GM12891 (cell line): ENCODE measurements around the gene SRSF3.
"Not testable (repeated sequence)": the region's sequence is repeated elsewhere in the genome, so short reads cannot be mapped to it uniquely, and the experiment has no call there.

ENCODE experiments used
- DNase-seq: peaks from one replicate; pipeline ENCODE4 v3.0.0; 2011; ENCODE audit warnings: low spot score; ENCODE audit not compliant: insufficient read length
- FAIRE-seq: peaks from 2 replicates; lab custom pipeline; 2011; peaks lifted over from hg19 to GRCh38; lab: Jason Lieb, UNC
- PAX5 ChIP-seq: IDR thresholded peaks from 2 replicates; pipeline ENCODE4 v1.6.1; 2011; ENCODE audit warnings: low read length, moderate library complexity, mild to moderate bottlenecking; ENCODE audit not compliant: insufficient read depth, severe bottlenecking
- POLR2A ChIP-seq: IDR thresholded peaks from 2 replicates; pipeline ENCODE4 v1.6.1; 2011; ENCODE audit warnings: low read depth, low read length, control low read depth
- POLR2AphosphoS5 ChIP-seq: IDR thresholded peaks from 2 replicates; pipeline ENCODE4 v1.6.1; 2011; ENCODE audit warnings: low read depth, low read length, control low read depth
- POU2F2 ChIP-seq: IDR thresholded peaks from 2 replicates; pipeline ENCODE4 v1.6.1; 2011; ENCODE audit warnings: low read depth, mild to moderate bottlenecking, control low read depth, low read length, moderate library complexity
- SPI1 ChIP-seq: IDR thresholded peaks from 2 replicates; pipeline ENCODE4 v1.6.1; 2011; ENCODE audit warnings: low read depth, low read length, control low read depth
- TAF1 ChIP-seq: IDR thresholded peaks from 2 replicates; pipeline ENCODE4 v1.6.1; 2011; ENCODE audit warnings: low read depth, low read length, control low read depth

The SRSF3 gene

GRCh38 chr6:36603222-36604089 lies 9.3 kb downstream of the SRSF3 start:
- no peak for DNase-seq
- FAIRE-seq = no peak
- TF ChIP-seq TAF1 (no peak), POLR2A (peak; percentile 26; the same call in 1 of the 2 replicates)

GRCh38 chr6:36604090-36605060 lies 10.2 kb downstream of the SRSF3 start:
- peak; percentile 92 for TF ChIP-seq POLR2AphosphoS5
- no peak for TF ChIP-seq PAX5
- peak; percentile 86 for TF ChIP-seq POLR2A
- no peak for TF ChIP-seq SPI1
- TF ChIP-seq TAF1 = no peak
- TF ChIP-seq POU2F2 = no peak
- DNase-seq (no peak), FAIRE-seq (no peak)

- DNase-seq (no peak), FAIRE-seq (no peak)
- TF ChIP-seq PAX5 = no peak
- TF ChIP-seq SPI1 = no peak
- TF ChIP-seq POLR2A = no peak
- no peak; the same call in 1 of the 2 replicates for TF ChIP-seq POLR2AphosphoS5
- no peak for TF ChIP-seq POU2F2
- TF ChIP-seq TAF1 = no peak
Measured at GRCh38 chr6:36605143-36605542, 11.0 kb downstream of the SRSF3 start.

DNA sequence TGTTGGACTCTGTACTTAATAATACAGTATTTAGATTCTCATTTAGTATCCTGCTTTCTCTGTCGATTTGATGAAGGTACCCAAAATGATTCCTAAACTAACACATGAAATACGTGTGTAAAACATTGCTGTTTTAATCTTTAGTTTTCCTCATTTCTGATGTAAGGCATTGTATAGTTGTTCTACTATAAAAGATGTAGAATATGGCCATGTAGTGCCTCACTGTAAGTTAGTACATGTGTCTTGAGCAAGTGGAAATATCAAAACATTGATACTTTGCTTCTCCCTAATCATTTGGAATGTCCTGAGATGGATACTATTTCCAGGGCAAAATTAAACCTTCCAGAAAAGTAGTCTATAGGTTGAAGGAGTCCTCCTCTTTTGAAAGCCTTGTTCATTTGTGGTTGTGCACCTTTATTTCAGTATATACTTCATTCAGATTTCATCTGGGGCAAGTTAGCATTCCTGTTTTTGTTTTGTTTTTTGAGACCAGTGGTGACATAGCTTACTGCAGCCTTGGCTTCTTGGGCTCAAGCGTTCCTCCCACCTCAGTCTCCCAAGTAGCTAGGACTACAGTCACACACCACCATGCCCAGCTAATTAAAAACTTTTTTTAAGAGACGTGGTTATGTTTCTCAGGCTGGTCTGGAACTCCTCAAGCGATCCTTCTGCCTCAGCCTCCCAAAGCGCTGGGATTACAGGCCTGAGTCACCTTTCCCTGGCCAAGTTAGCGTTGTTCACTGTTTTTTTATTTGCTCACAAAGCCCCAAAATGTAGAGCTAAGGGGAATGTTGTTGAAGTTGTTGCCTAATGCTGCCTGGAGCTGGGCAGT lies 11.6 kb downstream of the SRSF3 start:
- DNase-seq = no peak
- TF ChIP-seq POLR2A = no peak; the same call in 1 of the 2 replicates
- peak; percentile 15; the same call in 1 of the 2 replicates for TF ChIP-seq POU2F2
- TF ChIP-seq POLR2AphosphoS5 = 0 out of 2 replicates have a peak, but pooled peaks have one; percentile 7
- FAIRE-seq = no peak

DNA sequence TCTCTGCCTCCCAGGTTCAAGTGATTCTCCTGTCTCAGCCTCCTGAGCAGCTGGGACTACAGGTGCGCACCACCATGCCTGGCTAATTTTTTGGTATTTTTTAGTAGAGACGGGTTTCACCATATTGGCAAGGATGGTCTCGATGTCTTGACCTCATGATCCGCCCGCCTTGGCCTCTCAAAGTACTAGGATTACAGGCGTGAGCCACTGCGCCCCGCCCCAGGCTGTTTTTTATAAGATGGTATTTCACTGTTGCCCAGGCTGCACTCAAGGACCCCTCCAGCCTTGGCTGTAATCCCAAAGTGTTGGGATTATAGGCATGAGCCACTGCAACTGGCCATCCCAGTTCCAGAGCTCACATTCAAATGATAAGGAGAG lies 13.1 kb downstream of the SRSF3 start:
- not testable (repeated sequence) for FAIRE-seq, DNase-seq

DNA sequence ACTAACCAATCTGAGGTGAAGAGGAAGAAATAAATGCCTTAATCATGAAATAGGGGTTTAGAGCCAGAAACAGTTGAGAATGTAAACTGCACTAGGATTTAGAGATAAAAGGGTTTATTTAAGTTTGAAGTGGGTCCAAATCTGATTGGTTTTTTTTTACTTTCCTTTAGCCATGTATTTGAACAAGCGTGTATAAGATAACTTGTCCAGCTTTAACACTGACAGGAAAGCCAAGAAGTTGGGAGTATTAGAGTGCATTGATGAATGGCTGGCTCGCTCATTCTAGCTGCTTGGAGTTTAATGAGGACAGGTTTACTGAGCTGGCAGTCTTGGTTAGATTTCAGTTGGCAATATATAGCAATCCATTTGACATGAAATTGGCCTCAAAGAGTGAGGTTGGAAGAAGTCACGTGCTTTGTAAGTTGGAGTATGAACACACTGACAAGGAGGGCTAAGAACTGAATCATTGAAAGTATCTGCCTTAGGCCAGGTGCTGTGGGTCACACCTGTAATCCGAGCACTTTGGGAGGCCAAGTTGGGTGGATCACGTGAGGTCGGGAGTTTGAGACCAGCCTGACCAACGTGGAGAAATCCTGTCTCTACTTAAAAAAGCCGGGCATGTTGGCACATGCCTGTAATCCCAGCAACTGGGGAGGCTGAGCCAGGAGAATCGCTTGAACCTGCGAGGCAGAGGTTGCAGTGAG lies 13.7 kb downstream of the SRSF3 start:
- DNase-seq = no peak
- no peak for FAIRE-seq

GRCh38 chr6:36608788-36609563 lies 14.8 kb downstream of the SRSF3 start:
- TF ChIP-seq POU2F2 (no peak), TAF1 (no peak), SPI1 (no peak), PAX5 (no peak), POLR2A (no peak)
- no peak for FAIRE-seq
- DNase-seq = no peak

More for the DNA sequence above, 13.7 kb downstream of the SRSF3 start:
- TF ChIP-seq SPI1 (no peak), PAX5 (no peak), POU2F2 (peak; percentile 68), TAF1 (no peak), POLR2A (peak; percentile 41; the same call in 1 of the 2 replicates), POLR2AphosphoS5 (peak; percentile 45; the same call in 1 of the 2 replicates)

DNA sequence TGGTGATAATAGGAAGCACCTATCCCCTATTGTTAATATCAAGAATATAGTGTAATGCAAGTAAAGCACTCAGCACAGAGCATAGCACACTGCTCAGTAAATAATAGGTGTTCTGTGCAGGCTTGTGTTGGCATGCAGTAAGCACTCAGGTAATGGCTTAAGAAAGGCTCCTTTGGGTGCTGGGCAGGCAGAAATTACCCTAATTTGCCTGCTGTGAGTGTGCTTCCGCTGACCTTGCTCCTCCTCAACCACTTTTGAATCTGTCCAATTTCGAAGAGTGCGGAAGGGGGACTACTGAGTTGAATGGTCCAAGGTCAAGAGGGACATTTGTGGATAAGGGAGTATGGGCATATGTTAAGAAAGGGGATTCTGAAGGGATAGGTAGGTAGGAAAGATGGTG lies 15.4 kb downstream of the SRSF3 start:
- TF ChIP-seq SPI1 = no peak
- TF ChIP-seq POLR2A = peak; percentile 30
- DNase-seq (no peak), FAIRE-seq (no peak)
